ENCODE data around the gene STPG4. TPM values are rescaled to one million over a fixed set of nuclear protein-coding genes. Genes with fewer than 3 reads are reported as not detected.
"Not testable (repeated sequence)": the region's sequence is repeated elsewhere in the genome, so short reads cannot be mapped to it uniquely, and the experiment has no call there.

STPG4 gene
- total and polyA plus RNA-seq, 4 donors, result 0.06 to 1.0 (median 0.20) TPM

DNA sequence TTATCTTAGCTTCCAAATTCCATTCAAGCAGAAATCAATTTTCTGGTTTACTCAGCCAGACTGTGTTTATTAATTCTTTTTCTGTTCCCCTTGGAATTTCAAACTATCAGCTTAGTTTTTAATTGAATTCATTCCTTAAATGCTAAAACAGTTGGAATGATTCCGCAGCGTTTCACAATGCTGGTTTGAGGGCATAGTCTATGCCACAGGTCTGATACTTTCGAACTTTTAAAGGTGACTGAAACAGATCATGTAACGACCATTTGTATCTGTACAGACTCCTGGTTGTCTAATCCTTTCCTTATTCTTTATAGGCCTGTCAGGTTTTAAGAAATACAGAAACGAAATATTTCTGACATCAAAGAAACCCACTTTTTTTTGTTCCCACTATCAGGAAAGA, 45.4 kb downstream of the STPG4 start:
- no peak overlapping the region for H3K9ac ChIP-seq (ENCODE audit: insufficient read depth in 1 of 2, low read length in 2 of 2)
- TF ChIP-seq, protein P1, sequence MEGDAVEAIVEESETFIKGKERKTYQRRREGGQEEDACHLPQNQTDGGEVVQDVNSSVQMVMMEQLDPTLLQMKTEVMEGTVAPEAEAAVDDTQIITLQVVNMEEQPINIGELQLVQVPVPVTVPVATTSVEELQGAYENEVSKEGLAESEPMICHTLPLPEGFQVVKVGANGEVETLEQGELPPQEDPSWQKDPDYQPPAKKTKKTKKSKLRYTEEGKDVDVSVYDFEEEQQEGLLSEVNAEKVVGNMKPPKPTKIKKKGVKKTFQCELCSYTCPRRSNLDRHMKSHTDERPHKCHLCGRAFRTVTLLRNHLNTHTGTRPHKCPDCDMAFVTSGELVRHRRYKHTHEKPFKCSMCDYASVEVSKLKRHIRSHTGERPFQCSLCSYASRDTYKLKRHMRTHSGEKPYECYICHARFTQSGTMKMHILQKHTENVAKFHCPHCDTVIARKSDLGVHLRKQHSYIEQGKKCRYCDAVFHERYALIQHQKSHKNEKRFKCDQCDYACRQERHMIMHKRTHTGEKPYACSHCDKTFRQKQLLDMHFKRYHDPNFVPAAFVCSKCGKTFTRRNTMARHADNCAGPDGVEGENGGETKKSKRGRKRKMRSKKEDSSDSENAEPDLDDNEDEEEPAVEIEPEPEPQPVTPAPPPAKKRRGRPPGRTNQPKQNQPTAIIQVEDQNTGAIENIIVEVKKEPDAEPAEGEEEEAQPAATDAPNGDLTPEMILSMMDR (IDR thresholded peaks at IDR 0.05; ENCODE audit: control extremely low read depth, extremely low read depth), result no peak
- H3K9me3 ChIP-seq (ENCODE audit: control insufficient read depth in 4 of 4, insufficient read depth in 3 of 4, low read length in 3 of 4), result no peaks in the 10 kb centered on the region
- no peak for ATAC-seq (ENCODE audit: insufficient read depth, low FRiP score)
- H3K27me3 ChIP-seq (ENCODE audit: control insufficient read depth in 3 of 3, insufficient read depth in 3 of 3, low read length in 2 of 3), result no peaks in the 10 kb centered on the region
- H3K4me1 ChIP-seq (ENCODE audit: control insufficient read depth in 5 of 5, insufficient read depth in 5 of 5, low read length in 5 of 5), result no peaks in the 10 kb centered on the region
- no peak overlapping the region for H3K4me3 ChIP-seq
- no peak overlapping the region for H3K27ac ChIP-seq (ENCODE audit: low read depth in 1 of 2, low read length in 1 of 2)
- no peak for DNase-seq
- no peaks in the 10 kb centered on the region for H3K36me3 ChIP-seq (ENCODE audit: control insufficient read depth in 4 of 4, insufficient read depth in 4 of 4, low read length in 4 of 4)
- 85% methylated on average over 5 of the region's 5 CpGs for WGBS, 2 donors

DNA sequence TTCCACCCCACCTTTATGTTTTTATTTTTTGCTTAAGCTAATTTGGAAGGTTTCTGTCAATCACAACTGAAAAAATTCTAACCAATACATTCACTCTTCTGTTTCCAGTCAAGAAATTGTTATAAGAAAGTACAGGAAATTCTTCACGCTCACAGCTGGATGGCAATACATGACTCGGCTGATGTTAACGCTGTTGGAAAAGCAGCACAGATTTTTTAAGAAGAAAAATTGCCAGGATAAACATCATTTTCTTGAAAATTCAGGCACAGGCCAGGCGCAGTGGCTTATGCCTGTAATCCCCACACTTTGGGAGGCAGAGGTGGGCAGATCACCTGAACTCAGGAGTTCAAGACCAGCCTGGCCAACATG, 46.1 kb downstream of the STPG4 start:
- TF ChIP-seq, protein P1 (IDR thresholded peaks at IDR 0.05; ENCODE audit: control extremely low read depth, extremely low read depth), result no peak
- no peak overlapping the region for H3K27ac ChIP-seq (ENCODE audit: low read depth in 1 of 2, low read length in 1 of 2)
- H3K9me3 ChIP-seq (ENCODE audit: control insufficient read depth in 4 of 4, insufficient read depth in 3 of 4, low read length in 3 of 4), result no peaks in the 10 kb centered on the region
- H3K9ac ChIP-seq (ENCODE audit: insufficient read depth in 1 of 2, low read length in 2 of 2), result no peak overlapping the region
- WGBS, 2 donors, result 86 to 90% methylated on average over 4 of the region's 4 CpGs
- H3K4me1 ChIP-seq (ENCODE audit: control insufficient read depth in 5 of 5, insufficient read depth in 5 of 5, low read length in 5 of 5), result no peaks in the 10 kb centered on the region
- ATAC-seq (ENCODE audit: insufficient read depth, low FRiP score) (no peak), DNase-seq (no peak)
- H3K36me3 ChIP-seq (ENCODE audit: control insufficient read depth in 4 of 4, insufficient read depth in 4 of 4, low read length in 4 of 4), result no peaks in the 10 kb centered on the region
- no peaks in the 10 kb centered on the region for H3K27me3 ChIP-seq (ENCODE audit: control insufficient read depth in 3 of 3, insufficient read depth in 3 of 3, low read length in 2 of 3)
- no peak overlapping the region for H3K4me3 ChIP-seq

DNA sequence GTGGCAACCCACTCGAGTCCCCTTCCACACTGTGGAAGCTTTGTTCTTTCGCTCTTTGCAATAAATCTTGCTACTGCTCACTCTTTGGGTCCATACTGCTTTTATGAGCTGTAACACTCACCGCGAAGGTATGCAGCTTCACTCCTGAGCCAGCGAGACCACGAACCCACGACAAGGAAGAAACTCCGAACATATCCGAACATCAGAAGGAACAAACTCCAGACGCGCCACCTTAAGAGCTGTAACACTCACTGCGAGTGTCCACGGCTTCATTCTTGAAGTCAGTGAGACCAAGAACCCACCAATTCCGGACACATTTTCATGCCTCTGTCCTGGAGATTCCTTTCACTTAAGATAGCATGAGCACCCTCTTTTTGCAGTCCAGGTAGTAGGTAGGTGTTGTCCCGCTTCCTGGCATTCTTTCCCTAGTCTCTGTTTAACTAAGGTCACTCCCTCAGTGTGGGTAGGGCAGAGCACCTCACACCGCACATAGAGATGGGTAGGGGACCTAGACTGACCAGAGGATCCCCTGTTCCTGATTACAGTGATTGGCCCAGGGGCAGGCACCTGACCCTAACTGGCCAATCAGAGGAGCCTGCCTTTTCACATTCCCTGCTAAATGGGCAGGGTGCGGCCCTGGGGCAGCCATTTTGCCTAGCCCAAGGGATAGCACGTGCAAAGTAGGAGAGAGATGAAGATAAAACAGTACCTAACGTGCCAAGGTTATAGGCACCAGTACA, 46.7 kb downstream of the STPG4 start:
- H3K27ac ChIP-seq (ENCODE audit: low read depth in 1 of 2, low read length in 1 of 2); H3K4me1 ChIP-seq (ENCODE audit: control insufficient read depth in 5 of 5, insufficient read depth in 5 of 5, low read length in 5 of 5); H3K27me3 ChIP-seq (ENCODE audit: control insufficient read depth in 3 of 3, insufficient read depth in 3 of 3, low read length in 2 of 3); H3K36me3 ChIP-seq (ENCODE audit: control insufficient read depth in 4 of 4, insufficient read depth in 4 of 4, low read length in 4 of 4); ATAC-seq (ENCODE audit: insufficient read depth, low FRiP score); H3K9ac ChIP-seq (ENCODE audit: insufficient read depth in 1 of 2, low read length in 2 of 2); H3K4me3 ChIP-seq; DNase-seq; H3K9me3 ChIP-seq (ENCODE audit: control insufficient read depth in 4 of 4, insufficient read depth in 3 of 4, low read length in 3 of 4): not testable (repeated sequence)
- WGBS, 2 donors, result 95 to 96% methylated on average over 17 of the region's 19 CpGs

DNA sequence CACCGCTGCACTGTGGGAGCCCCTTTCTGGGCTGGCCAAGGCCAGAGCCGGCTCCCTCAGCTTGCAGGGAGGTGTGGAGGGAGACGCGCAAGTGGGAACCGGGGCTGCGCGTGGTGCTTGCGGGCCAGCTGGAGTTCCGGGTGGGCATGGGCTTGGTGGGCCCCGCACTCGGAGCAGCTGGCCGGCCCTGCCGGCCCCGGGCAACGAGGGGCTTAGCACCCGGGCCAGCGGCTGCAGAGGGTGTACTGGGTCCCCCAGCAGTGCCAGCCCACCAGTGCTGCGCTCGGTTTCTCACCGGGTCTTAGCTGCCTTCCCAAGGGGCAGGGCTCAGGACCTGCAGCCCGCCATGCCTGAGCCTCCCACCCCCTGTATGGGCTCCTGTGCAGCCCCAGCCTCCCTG, 47.9 kb downstream of the STPG4 start:
- DNase-seq; ATAC-seq (ENCODE audit: insufficient read depth, low FRiP score); H3K9ac ChIP-seq (ENCODE audit: insufficient read depth in 1 of 2, low read length in 2 of 2); H3K9me3 ChIP-seq (ENCODE audit: control insufficient read depth in 4 of 4, insufficient read depth in 3 of 4, low read length in 3 of 4); H3K4me1 ChIP-seq (ENCODE audit: control insufficient read depth in 5 of 5, insufficient read depth in 5 of 5, low read length in 5 of 5); H3K27me3 ChIP-seq (ENCODE audit: control insufficient read depth in 3 of 3, insufficient read depth in 3 of 3, low read length in 2 of 3); H3K27ac ChIP-seq (ENCODE audit: low read depth in 1 of 2, low read length in 1 of 2); H3K36me3 ChIP-seq (ENCODE audit: control insufficient read depth in 4 of 4, insufficient read depth in 4 of 4, low read length in 4 of 4); H3K4me3 ChIP-seq: not testable (repeated sequence)
- WGBS, 2 donors, result 93 to 97% methylated on average over 20 to 21 of the region's 21 CpGs

DNA sequence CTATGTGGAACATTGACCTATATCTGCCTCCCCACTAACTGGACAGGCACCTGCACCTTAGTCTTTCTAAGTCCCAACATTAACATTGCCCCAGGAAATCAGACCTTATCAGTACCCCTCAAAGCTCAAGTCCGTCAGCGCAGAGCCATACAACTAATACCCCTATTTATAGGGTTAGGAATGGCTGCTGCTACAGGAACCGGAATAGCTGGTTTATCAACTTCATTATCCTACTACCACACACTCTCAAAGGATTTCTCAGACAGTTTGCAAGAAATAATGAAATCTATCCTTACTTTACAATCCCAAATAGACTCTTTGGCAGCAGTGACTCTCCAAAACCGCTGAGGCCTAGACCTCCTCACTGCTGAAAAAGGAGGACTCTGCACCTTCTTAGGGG, 48.9 kb downstream of the STPG4 start:
- not testable (repeated sequence) for H3K4me3 ChIP-seq
- 84 to 90% methylated on average over 3 to 4 of the region's 4 CpGs for WGBS, 2 donors

DNA sequence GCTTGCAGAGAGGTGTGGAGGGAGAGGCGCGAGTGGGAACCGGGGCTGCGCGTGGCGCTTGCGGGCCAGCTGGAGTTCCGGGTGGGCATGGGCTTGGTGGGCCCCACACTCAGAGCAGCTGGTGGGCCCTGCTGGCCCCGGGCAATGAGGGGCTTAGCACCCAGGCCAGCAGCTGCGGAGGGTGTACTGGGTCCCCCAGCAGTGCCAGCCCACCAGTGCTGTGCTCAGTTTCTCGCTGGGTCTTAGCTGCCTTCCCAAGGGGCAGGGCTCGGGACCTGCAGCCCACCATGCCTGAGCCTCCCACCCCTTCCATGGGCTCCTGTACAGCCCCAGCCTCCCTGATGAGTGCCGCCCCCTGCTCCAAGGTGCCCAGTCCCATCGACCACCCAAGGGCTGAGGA, 55.4 kb downstream of the STPG4 start:
- H3K27me3 ChIP-seq (ENCODE audit: control insufficient read depth in 3 of 3, insufficient read depth in 3 of 3, low read length in 2 of 3); ATAC-seq (ENCODE audit: insufficient read depth, low FRiP score); H3K27ac ChIP-seq (ENCODE audit: low read depth in 1 of 2, low read length in 1 of 2); H3K36me3 ChIP-seq (ENCODE audit: control insufficient read depth in 4 of 4, insufficient read depth in 4 of 4, low read length in 4 of 4); DNase-seq; H3K9ac ChIP-seq (ENCODE audit: insufficient read depth in 1 of 2, low read length in 2 of 2); H3K4me3 ChIP-seq; H3K4me1 ChIP-seq (ENCODE audit: control insufficient read depth in 5 of 5, insufficient read depth in 5 of 5, low read length in 5 of 5); H3K9me3 ChIP-seq (ENCODE audit: control insufficient read depth in 4 of 4, insufficient read depth in 3 of 4, low read length in 3 of 4): not testable (repeated sequence)
- WGBS, 2 donors, result 98 to 100% methylated on average over 7 to 14 of the region's 14 CpGs

More for the DNA sequence above, 48.9 kb downstream of the STPG4 start:
- not testable (repeated sequence) for H3K9me3 ChIP-seq (ENCODE audit: control insufficient read depth in 4 of 4, insufficient read depth in 3 of 4, low read length in 3 of 4); H3K36me3 ChIP-seq (ENCODE audit: control insufficient read depth in 4 of 4, insufficient read depth in 4 of 4, low read length in 4 of 4); H3K27ac ChIP-seq (ENCODE audit: low read depth in 1 of 2, low read length in 1 of 2); DNase-seq; H3K27me3 ChIP-seq (ENCODE audit: control insufficient read depth in 3 of 3, insufficient read depth in 3 of 3, low read length in 2 of 3); ATAC-seq (ENCODE audit: insufficient read depth, low FRiP score); H3K9ac ChIP-seq (ENCODE audit: insufficient read depth in 1 of 2, low read length in 2 of 2); H3K4me1 ChIP-seq (ENCODE audit: control insufficient read depth in 5 of 5, insufficient read depth in 5 of 5, low read length in 5 of 5)

Data from lung (tissue), 12 donors.